NCI-H748 (cell line): ENCODE results near the gene VPS36.
A peak's percentile ranks its signal among the peaks of the same experiment; 100 is the strongest.
"Not testable (repeated sequence)": the region's sequence is repeated elsewhere in the genome, so short reads cannot be mapped to it uniquely, and the experiment has no call there.

Source experiments
- DNase-seq: peaks from one replicate; lab custom pipeline; 2025; ENCODE audit not compliant: unreplicated experiment; lab: John Stamatoyannopoulos, UW

The VPS36 gene, protein sequence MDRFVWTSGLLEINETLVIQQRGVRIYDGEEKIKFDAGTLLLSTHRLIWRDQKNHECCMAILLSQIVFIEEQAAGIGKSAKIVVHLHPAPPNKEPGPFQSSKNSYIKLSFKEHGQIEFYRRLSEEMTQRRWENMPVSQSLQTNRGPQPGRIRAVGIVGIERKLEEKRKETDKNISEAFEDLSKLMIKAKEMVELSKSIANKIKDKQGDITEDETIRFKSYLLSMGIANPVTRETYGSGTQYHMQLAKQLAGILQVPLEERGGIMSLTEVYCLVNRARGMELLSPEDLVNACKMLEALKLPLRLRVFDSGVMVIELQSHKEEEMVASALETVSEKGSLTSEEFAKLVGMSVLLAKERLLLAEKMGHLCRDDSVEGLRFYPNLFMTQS

GRCh38 chr13:52450012-52450792, at the start of gene VPS36:
Gene VPS36 (minus strand): TSS chr13:52450634. CDS start chr13:52450594, 40 bp downstream.
- DNase-seq: peak; percentile 96

DNA sequence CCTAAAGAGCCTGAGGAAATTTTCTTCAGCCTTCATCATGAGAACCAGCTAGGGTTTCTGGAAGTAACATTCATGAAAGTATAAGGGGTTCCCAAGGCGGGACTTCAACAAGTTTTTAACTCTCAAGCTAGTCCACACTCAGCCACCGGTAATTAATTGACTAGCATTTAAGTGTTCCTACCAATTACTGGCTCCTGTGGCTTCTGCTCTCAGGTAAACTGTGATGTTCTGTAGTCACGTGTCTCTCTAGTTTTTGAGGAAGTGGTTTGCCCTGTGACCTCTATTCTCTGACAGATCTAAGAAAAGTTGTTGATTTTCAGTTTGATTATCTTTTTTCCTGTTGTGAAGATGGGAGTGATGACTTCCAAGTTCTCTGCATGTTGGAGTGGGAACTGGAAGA, 47.5 kb upstream of the VPS36 start:
- not testable (repeated sequence) for DNase-seq

GRCh38 chr13:52494241-52494640, 43.8 kb upstream of the VPS36 start:
- not testable (repeated sequence) for DNase-seq

DNA sequence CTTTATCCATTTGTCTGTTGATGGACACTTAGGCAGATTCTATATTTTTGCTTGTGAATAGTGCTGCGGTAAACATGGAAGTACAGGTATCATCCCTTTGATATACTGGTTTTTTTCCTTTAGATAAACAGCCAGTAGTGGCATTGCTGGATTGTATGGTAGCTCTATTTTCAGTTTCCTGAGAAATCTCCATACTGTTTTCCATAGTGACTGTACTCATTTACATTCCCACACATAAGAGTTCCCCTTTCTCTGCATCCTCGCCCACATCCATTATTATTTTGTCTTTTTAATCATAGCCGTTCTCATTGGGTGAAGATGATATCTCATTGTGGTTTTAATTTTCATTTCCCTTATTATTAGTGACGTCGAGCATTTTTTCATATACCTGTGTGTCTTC, 40.6 kb upstream of the VPS36 start:
- DNase-seq: not testable (repeated sequence)

GRCh38 chr13:52488763-52489162, 38.3 kb upstream of the VPS36 start:
- DNase-seq: not testable (repeated sequence)

GRCh38 chr13:52487078-52487477, 36.6 kb upstream of the VPS36 start:
- not testable (repeated sequence) for DNase-seq

DNA sequence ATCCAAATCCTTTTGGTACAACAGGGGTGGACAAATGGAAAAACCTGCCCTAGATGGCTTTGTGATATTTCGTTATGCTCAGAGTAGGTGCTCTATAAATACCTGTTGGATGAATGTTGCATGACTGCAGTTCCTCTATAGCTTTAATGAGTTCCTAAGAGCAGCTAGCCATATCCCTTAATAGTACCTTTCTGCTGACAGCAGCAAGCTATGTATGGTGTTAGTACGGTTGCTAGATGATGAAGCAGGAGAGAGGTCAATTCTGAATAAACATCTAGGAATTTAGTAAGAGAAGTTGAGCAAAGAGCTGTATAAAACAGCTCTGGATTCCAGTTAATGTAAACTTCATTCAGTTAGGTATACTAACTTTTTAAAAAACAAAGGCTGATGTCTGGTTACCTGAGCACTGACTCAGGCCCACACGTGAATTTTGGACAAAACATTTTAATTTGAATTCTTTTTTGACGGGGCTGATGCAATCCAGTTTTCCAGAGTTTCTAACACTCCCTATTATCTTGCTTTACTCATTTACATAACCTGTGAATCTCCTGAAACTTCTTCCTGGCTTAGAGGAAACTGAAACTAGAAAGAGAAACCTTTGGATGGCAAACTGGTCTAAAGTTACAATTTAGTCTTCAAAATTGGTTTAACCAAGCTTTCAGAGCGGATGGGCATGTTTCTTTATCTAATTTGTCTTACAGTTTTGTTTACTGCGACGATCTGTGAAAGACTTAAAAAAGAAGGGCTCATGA, 30.4 kb upstream of the VPS36 start:
- not testable (repeated sequence) for DNase-seq

DNA sequence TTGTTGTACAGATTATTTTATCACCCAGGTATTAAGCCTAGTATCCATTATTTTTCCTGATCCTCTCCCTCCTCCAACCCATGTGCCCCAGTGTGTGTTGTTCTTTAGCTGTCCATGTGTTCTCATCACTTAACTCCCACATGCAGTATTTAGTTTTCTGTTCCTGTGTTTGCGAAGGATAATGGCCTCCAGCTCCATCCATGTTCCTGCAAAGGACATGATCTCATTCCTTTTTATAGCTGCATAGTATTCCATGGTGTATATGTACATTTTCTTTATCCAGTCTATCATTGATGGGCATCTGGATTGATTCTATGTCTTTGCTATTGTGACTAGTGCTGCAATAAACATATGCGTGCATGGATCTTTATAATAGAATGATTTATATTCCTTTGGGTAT, 18.1 kb upstream of the VPS36 start:
- DNase-seq: not testable (repeated sequence)

DNA sequence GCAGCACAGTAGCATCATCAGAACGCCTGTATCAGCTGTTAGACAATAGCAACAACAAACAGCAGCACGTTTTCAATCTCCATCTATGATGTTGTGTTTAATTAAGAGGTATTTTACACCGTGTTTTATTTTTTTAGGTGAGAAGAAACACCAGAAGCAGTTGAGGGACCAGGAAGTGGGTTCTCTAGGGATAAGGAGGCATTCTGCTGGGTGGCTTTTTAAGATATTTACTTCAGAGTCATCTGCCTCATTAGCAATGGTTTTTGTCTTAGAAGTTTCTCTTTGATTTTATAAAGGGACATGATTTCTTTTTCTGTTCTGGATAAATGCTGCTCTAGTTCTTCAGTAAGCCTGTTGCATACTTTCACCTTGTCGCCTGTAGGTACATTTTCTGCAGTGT, 13.1 kb upstream of the VPS36 start:
- no peak for DNase-seq

DNA sequence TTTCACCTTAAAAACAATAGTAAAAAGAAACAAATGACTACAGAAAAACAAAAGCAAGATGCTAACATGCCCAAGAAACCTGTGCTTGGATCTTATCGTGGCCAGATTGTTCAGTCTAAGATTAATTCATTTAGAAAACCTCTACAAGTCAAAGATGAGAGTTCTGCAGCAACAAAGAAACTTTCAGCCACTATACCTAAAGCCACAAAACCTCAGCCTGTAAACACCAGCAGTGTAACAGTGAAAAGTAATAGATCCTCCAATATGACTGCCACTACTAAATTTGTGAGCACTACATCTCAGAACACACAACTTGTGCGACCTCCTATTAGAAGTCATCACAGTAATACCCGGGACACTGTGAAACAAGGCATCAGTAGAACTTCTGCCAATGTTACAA, 10.8 kb upstream of the VPS36 start:
- DNase-seq: no peak

GRCh38 chr13:52459668-52460067, 9.2 kb upstream of the VPS36 start:
- no peak for DNase-seq

GRCh38 chr13:52455677-52456041, 5.2 kb upstream of the VPS36 start:
- DNase-seq: peak; percentile 87

- peak; percentile 98 for DNase-seq
Measured at GRCh38 chr13:52454820-52455676, 4.6 kb upstream of the VPS36 start, which contains the start of gene CKAP2. Gene CKAP2 (plus strand): TSS chr13:52455478. CDS start chr13:52455557, 79 bp downstream.

- peak; percentile 60 for DNase-seq
Measured at GRCh38 chr13:52454459-52454819, 4.0 kb upstream of the VPS36 start.

GRCh38 chr13:52452470-52452869, 2.0 kb upstream of the VPS36 start:
- DNase-seq: no peak

- DNase-seq: peak; percentile 42
Measured at GRCh38 chr13:52451135-52451804, 836 bp upstream of the VPS36 start.

- DNase-seq: no peak
Measured at GRCh38 chr13:52450793-52451116, 321 bp upstream of the VPS36 start.

DNA sequence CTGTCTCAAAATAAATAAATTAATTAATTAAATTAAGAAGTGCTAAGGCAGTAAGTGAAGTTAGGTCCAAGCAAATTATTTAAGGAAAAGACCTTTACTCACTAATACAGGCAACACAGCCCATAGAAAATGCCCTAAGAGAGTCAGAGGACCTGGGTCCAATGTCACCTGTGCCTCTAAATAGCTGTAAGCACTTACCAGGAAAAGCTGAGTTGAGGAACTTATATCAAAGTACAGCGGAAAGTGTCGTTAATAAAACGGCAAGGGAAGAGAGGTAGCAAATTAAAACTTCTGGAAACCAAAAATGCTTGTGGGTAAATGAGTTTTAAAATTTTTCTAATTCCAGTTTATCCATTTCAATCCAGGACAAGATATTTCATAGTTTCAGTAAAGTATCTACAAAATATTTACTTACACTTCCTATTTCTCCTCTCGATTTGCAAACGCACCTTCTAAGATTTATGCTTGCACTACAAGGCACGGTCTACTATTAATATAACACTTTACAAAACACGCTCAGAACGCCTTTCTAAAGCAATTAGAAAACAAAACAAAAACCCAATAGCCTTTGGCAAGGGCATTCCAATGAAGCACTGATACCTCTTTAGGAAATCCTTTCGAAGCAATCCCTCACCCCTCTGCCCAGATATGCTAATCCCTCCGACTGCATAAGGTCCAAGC, 963 bp downstream of the VPS36 start:
- peak; percentile 8 for DNase-seq

DNA sequence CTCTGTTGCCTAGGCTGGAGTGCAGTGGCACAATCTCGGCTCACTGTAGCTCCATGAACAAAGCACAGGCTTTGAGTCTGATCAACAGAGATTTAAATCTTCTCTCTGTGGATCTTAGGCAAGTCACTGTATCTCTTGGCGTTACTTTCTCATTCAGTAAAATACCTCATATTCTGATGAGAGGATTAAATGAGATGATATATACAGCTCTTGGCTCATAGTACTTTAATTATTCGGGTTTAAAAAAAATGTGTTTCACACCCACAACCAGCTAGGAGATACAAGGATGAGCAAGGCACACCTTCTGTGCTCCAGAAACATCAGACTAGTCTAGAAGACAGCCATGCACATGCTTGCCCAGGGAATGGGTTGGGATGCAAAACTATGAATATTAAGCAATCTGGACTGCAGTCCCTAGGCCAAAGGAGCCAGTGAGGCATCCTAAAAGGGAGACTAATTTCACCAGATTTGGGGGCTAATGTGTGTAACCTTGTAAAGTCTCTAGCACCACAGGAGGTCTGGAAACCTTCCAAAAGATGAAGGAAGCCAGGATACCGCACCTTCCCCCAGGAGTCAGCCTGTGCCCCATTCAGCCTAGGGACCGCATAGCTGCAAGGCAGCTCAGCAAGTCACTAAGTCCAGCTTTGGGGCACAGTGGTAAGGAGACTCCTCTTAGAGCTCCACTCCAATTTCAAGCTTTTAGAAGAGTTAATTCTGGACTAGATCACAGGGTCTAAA, 2.5 kb downstream of the VPS36 start:
- DNase-seq: no peak
